H4 (cell line): ENCODE measurements around the gene GDF2. TPM values are rescaled to one million over a fixed set of nuclear protein-coding genes. Genes with fewer than 3 reads are reported as not detected.

ENCODE experiments used
- DNase-seq: peaks from one replicate; pipeline ENCODE4 v3.0.0-alpha.2; 2015; ENCODE audit warnings: low spot score
- total RNA-seq: library from RNA; depleted of rRNA; stranded (reverse); fragments of >200 nt; shearing (Covaris generic); gene quantifications from 2 replicates; pipeline ENCODE4 v1.2.3, GENCODE V29; 2014

GDF2 gene
- total RNA-seq, 1 experiment from 2014 or later = not detected

GRCh38 chr10:47351899-47352815 lies 29.9 kb downstream of the GDF2 start:
- DNase-seq = no peak

- no peak for DNase-seq
Observed at GRCh38 chr10:47353351-47353750, 31.1 kb downstream of the GDF2 start.

- DNase-seq = no peak
Observed at GRCh38 chr10:47354165-47354564, 31.9 kb downstream of the GDF2 start.

GRCh38 chr10:47354900-47355299 lies 32.6 kb downstream of the GDF2 start:
- DNase-seq = no peak

- DNase-seq = no peak
Observed at GRCh38 chr10:47356708-47357107, 34.5 kb downstream of the GDF2 start.

- no peak for DNase-seq
Observed at GRCh38 chr10:47357131-47357582, 34.9 kb downstream of the GDF2 start.

- no peak for DNase-seq
Observed at GRCh38 chr10:47357911-47358310, 35.7 kb downstream of the GDF2 start.

- no peak for DNase-seq
Observed at GRCh38 chr10:47358457-47358856, 36.2 kb downstream of the GDF2 start.

- no peak for DNase-seq
Observed at GRCh38 chr10:47359101-47359500, 36.8 kb downstream of the GDF2 start.

- no peak for DNase-seq
Observed at GRCh38 chr10:47359626-47360418, 37.6 kb downstream of the GDF2 start.

- DNase-seq = no peak
Observed at GRCh38 chr10:47360419-47361040, 38.3 kb downstream of the GDF2 start.

GRCh38 chr10:47361293-47361692 lies 39.0 kb downstream of the GDF2 start:
- DNase-seq = peak; percentile 27

GRCh38 chr10:47362199-47362598 lies 39.9 kb downstream of the GDF2 start:
- DNase-seq = no peak

GRCh38 chr10:47363781-47364180 lies 41.5 kb downstream of the GDF2 start:
- DNase-seq = no peak

- no peak for DNase-seq
Observed at GRCh38 chr10:47364366-47364765, 42.1 kb downstream of the GDF2 start.

GRCh38 chr10:47364911-47365310 lies 42.7 kb downstream of the GDF2 start:
- no peak for DNase-seq

GRCh38 chr10:47365431-47366180 lies 43.4 kb downstream of the GDF2 start:
- no peak for DNase-seq

- no peak for DNase-seq
Observed at GRCh38 chr10:47366181-47366631, 44.0 kb downstream of the GDF2 start.

GRCh38 chr10:47366731-47367460 lies 44.6 kb downstream of the GDF2 start:
- no peak for DNase-seq

- no peak for DNase-seq
Observed at GRCh38 chr10:47367646-47368045, 45.4 kb downstream of the GDF2 start.
